Measurements from ENCODE around the gene PAF1.
A peak's percentile ranks its signal among the peaks of the same experiment; 100 is the strongest.
"Not testable (repeated sequence)": the region's sequence is repeated elsewhere in the genome, so short reads cannot be mapped to it uniquely, and the experiment has no call there.

The PAF1 gene

DNA sequence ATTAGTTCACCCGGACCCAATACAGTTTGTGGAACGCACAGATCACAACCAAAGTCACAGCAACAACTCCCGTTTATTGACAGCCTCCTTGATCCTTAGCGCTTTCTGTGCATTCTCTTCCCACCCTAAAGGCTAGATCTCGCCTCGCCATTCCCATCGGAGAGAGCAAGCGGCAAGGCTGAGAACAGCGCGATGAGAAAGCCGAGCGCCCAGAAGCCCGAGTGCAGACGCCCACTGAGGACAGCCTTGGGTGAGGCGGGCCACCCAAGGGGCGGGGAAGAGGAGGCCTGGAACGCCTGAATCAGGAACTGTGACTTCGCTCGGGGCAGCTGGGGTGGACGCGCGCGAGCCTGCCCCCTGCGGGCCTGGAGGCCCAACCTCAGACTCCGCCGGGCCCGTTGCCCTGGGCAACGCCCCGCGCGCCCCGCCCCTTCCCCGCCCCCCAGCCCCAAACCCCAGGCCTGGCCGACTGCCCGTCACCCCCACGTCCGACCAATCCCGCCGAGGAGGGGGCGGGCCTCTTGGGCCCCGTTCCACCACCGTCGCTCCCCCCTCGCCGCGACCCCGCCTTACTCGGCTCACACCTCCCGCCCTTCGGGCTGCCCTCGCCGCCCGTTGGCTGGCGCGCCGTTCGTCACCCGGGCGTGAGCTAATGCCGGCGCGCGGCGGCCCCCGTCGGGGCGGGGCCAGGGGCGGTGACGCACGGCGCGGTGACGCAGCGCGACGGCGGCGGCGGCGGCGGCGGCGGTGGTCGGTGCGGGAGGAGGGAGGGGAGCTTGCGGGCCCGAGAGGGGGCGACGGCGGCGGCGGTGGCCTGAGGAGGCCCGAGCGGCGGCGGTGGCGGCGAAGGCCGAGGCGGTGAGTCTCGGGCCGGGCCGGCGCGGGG is 48.9 kb downstream of the PAF1 start, which contains the start of gene SAMD4B:
Gene SAMD4B (plus strand): TSS at position 703 of the 886 bp plus-strand sequence. CDS start 14,473 bp downstream, outside the sequence.
- ATAC-seq (peak; percentile 92), DNase-seq (peak; percentile 99 to 100)
- H3K9me3 Mint-ChIP-seq, result no peaks in the 10 kb centered on the region
- peaks cover 73% of the 10 kb centered on the region for H3K4me1 Mint-ChIP-seq
- H3K27me3 Mint-ChIP-seq, result no peaks in the 10 kb centered on the region
- H3K27ac Mint-ChIP-seq, result peak within 1 kb of the TSS; percentile 91 to 98
- H3K4me3 Mint-ChIP-seq, result peak within 1 kb of the TSS; percentile 98 to 99

DNA sequence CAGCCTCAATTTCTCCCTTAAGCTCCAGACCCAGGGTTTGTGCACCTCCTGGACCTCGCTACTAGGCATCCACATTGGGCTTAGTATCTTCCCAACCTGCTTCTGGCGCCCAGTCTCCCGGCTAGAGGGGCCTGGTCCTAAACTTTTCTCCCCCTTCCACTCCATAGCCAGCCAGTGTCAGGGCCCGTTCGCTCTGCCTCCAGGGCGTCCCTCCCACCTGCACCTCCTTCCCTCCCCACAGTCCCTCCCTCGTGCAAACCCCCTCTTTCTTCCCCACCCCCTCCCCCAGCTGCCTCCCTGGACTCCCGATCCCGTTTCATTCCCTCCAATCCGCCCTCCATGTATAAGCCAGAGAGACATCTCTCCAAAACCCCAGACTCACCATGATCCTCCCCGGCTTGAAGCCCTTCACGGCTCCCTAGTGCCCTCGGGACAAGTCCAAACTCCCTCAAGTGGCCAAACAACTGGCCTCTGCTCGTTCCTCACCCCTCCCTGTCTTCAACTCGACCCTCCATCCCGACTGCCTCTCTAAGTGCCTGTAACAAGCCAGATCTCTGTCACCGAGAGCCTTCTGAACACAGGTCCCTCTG is 49.7 kb downstream of the PAF1 start:
- no peaks in the 10 kb centered on the region for H3K27me3 Mint-ChIP-seq
- no peak for ATAC-seq
- H3K4me3 Mint-ChIP-seq, result peak overlapping the region; percentile 98 to 99

DNA sequence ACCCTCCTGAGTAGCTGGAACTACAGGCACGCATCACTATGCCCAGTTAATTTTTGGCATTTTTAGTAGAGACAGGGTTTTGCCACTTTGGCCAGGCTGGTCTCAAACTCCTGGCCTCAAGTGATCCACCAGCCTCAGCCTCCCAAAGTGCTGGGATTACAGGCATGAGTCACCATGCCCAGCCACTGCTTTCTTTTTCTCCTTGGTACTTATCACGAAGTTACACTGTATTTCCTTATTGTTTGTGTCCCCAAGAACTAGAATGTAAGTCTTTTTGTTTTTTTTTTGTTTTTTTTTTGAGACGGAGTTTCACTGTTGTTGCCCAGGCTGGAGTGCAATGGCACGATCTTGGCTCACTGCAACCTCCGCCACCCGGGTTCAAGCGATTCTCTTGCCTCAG is 50.8 kb downstream of the PAF1 start:
- not testable (repeated sequence) for DNase-seq, H3K9me3 Mint-ChIP-seq, H3K27me3 Mint-ChIP-seq, ATAC-seq
- Mint-ChIP-seq H3K4me1 (peaks cover 77% of the 10 kb centered on the region), H3K27ac (peak overlapping the region in 1 of 2 donors; percentile 14), H3K4me3 (peak overlapping the region; percentile 98 to 99)

More for the DNA sequence above, 49.7 kb downstream of the PAF1 start:
- Mint-ChIP-seq H3K4me1 (peaks cover 80% of the 10 kb centered on the region), H3K9me3 (no peaks in the 10 kb centered on the region), H3K27ac (peak overlapping the region; percentile 91 to 98)
- DNase-seq, result no peak

DNA sequence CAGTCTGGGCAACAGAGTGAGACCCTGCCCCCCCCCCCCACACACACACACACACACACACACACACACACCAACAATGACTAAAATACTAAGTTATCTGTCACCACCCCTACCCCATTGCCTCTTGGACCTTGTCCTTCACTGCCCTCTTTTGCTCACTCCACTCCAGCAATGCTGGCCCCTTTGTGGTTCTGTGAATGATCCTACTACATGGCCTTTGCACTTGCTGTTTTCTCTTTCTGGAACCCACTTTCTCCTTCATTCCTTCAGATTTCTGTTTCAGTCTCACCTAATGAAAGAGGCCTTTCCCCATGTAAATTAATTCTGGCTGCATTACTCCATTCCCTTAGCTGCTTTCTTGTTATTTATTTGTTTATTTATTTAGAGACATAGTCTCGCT is 51.2 kb downstream of the PAF1 start:
- H3K27ac Mint-ChIP-seq, result peak overlapping the region; percentile 14 to 82

DNA sequence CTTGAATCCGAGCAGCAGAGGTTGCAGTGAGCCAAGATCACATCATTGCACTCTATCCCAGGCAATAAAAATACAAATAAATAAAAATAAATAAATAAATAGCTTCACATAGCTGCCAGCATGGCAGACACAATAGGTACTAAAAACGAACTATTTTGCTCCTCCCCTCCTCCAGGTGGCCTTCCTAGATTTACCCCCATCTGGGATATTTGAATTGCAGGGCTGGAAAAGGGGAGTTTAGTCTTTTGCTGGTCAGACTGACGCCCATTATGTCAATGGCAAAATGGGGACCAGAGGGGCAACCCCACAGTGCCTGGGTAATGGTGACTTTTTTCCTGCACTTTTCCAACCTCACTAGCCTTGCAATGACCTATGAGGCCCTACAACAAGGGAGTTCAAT is 54.4 kb downstream of the PAF1 start:
- H3K27me3 Mint-ChIP-seq, result no peaks in the 10 kb centered on the region
- peak overlapping the region; percentile 95 to 98 for H3K4me3 Mint-ChIP-seq
- no peak for ATAC-seq
- DNase-seq, result no peak
- H3K4me1 Mint-ChIP-seq, result peaks cover 81% of the 10 kb centered on the region
- H3K27ac Mint-ChIP-seq, result peak overlapping the region in 1 of 2 donors; percentile 99
- no peaks in the 10 kb centered on the region for H3K9me3 Mint-ChIP-seq

More for the DNA sequence above, 51.2 kb downstream of the PAF1 start:
- Mint-ChIP-seq H3K4me3 (peak overlapping the region in 1 of 2 donors; percentile 98), H3K4me1 (peaks cover 77% of the 10 kb centered on the region), H3K27me3 (no peaks in the 10 kb centered on the region), H3K9me3 (no peaks in the 10 kb centered on the region)
- ATAC-seq (no peak), DNase-seq (no peak)
